ENCODE data around the gene CDH6. TPM values are rescaled to one million over a fixed set of nuclear protein-coding genes. Genes with fewer than 3 reads are reported as not detected.

Gene CDH6
- total and polyA plus RNA-seq, 2 experiments from 2014 or later, result 0.60 to 1.1 TPM

- H3K79me2 ChIP-seq (replicated peaks; ENCODE audit: insufficient read depth), result no peaks in the 10 kb centered on the region
- ATAC-seq, result no peak
- peaks cover 3% of the 10 kb centered on the region for H3K27me3 Mint-ChIP-seq (ENCODE audit: insufficient read depth, low read depth, poor library complexity)
These were observed 89.8 kb downstream of the CDH6 start for GRCh38 chr5:31283326-31283725.

More at GRCh38 chr5:31283326-31283725, 89.8 kb downstream of the CDH6 start:
- no peak for DNase-seq (ENCODE audit: low spot score)
- Histone ChIP-seq H3K4me3 (no peak overlapping the region), H3K36me3 (ENCODE audit: insufficient read depth) (no peaks in the 10 kb centered on the region), H3K4me1 (ENCODE audit: insufficient read depth) (peaks cover 13% of the 10 kb centered on the region; the same call in 1 of the 2 replicates), H3K27me3 (ENCODE audit: insufficient read depth) (no peaks in the 10 kb centered on the region), H4K20me1 (replicated peaks; ENCODE audit: insufficient read depth) (no peaks in the 10 kb centered on the region), H2AFZ (no peak overlapping the region), H3K27ac (ENCODE audit: low read depth) (no peak overlapping the region), H3K4me2 (no peak overlapping the region), H3F3A (replicated peaks; ENCODE audit: low read depth) (no peaks in the 10 kb centered on the region), H3K9me2 (ENCODE audit: insufficient read depth) (0 out of 2 replicates have a peak, but pooled peaks cover 10% of the 10 kb centered on the region)
- H3K4me1 Mint-ChIP-seq, result peaks cover 14% of the 10 kb centered on the region
- H3K9me3 Mint-ChIP-seq, result no peaks in the 10 kb centered on the region
- H3K4me3 Mint-ChIP-seq, result no peak overlapping the region
- TF ChIP-seq EZH2 (IDR thresholded peaks at IDR 0.05; ENCODE audit: low read depth, unreplicated experiment) (no peak), EZH2phosphoT487 (IDR thresholded peaks at IDR 0.05; ENCODE audit: unreplicated experiment) (no peak), ZNF114 (CRISPR knock-in tag; IDR thresholded peaks at IDR 0.05) (no peak), ETS1 (IDR thresholded peaks at IDR 0.05) (no peak), STAT1 (IDR thresholded peaks at IDR 0.05; ENCODE audit: unreplicated experiment) (no peak), CTCF (conservative IDR thresholded peaks at IDR 0.05; ENCODE audit: low read depth in 2 of 2) (no peak), JUNB (IDR thresholded peaks at IDR 0.05; ENCODE audit: unreplicated experiment) (no peak), NANOG (IDR thresholded peaks at IDR 0.05; ENCODE audit: borderline replicate concordance) (no peak), ZNF331 (CRISPR knock-in tag; IDR thresholded peaks at IDR 0.05; ENCODE audit: low read depth) (no peak), ZNF462 (CRISPR knock-in tag; IDR thresholded peaks at IDR 0.05) (no peak), POLR2AphosphoS5 (IDR thresholded peaks at IDR 0.05; ENCODE audit: low read depth) (no peak), CREB1 (CRISPR knock-in tag; IDR thresholded peaks at IDR 0.05; ENCODE audit: low read depth) (no peak), REST (IDR thresholded peaks at IDR 0.05; ENCODE audit: unreplicated experiment) (no peak)
- H3K27ac Mint-ChIP-seq, result no peak overlapping the region
- H3K36me3 Mint-ChIP-seq (ENCODE audit: low read depth), result no peaks in the 10 kb centered on the region
